OCI-LY3 (cell line): ENCODE measurements around the gene YPEL1.

Experiments used
- H2AFZ ChIP-seq: fragments of 200-600, 300-600 bp; shearing (Covaris generic); 2 replicates; pipeline ENCODE4 v1.6.0; 2014; ENCODE audit warnings: antibody characterized with exemption, low read depth, low read length
- H3K27ac ChIP-seq: fragments of 200-600, 300-600 bp; sonication (generic); 2 replicates; pipeline ENCODE4 v1.5.1; 2014; ENCODE audit warnings: mild to moderate bottlenecking, low read length, moderate library complexity, mixed read lengths
- H3K27me3 ChIP-seq: fragments of 200-600, 300-600 bp; sonication (generic); 2 replicates; pipeline ENCODE4 v1.6.1; 2014; ENCODE audit warnings: low read depth, low read length, mixed read lengths
- H3K36me3 ChIP-seq: fragments of 200-600, 300-600 bp; sonication (generic); replicated peaks from 2 replicates; pipeline ENCODE3; 2014; ENCODE audit warnings: low read depth, low read length, mixed read lengths
- H3K4me1 ChIP-seq: fragments of 300-600, 200-600 bp; sonication (generic); 2 replicates; pipeline ENCODE4 v1.6.1; 2014; ENCODE audit warnings: low read length, mixed read lengths
- H3K4me2 ChIP-seq: fragments of 200-600, 300-600 bp; sonication (generic); 2 replicates; pipeline ENCODE4 v1.6.1; 2014; ENCODE audit warnings: low read length, mixed read lengths
- H3K4me3 ChIP-seq: fragments of 300-600, 200-600 bp; sonication (generic); 2 replicates; pipeline ENCODE4 v1.5.1; 2014; ENCODE audit warnings: antibody characterized with exemption, mild to moderate bottlenecking, low read length, moderate library complexity
- H3K79me2 ChIP-seq: fragments of 300-600, 200-600 bp; shearing (Covaris generic); 2 replicates; pipeline ENCODE4 v1.6.1; 2014; ENCODE audit warnings: mild to moderate bottlenecking, low read length, mixed read lengths
- H3K9ac ChIP-seq: fragments of 300-600, 200-600 bp; shearing (Covaris generic); 2 replicates; pipeline ENCODE4 v1.6.0; 2014; ENCODE audit warnings: mild to moderate bottlenecking, low read length, moderate library complexity
- H3K9me3 ChIP-seq: fragments of 200-600, 300-600 bp; shearing (Covaris generic); 2 replicates; pipeline ENCODE4 v1.6.1; 2014; ENCODE audit warnings: low read length, mixed read lengths; ENCODE audit not compliant: insufficient read depth
- H4K20me1 ChIP-seq: fragments of 200-600, 300-600 bp; sonication (generic); 2 replicates; pipeline ENCODE4 v1.6.1; 2016; ENCODE audit warnings: low read length, mixed read lengths; ENCODE audit not compliant: insufficient read depth
- EZH2phosphoT487 ChIP-seq: fragments of 200-600 bp; shearing (Covaris generic); IDR thresholded peaks from 2 replicates; pipeline ENCODE4 v1.6.1; 2018; ENCODE audit warnings: antibody characterized with exemption, mixed run types, low read depth
- TF ChIP-seq, protein P1 (sequence below): fragments of 200-600, 300-600 bp; sonication (generic); IDR thresholded peaks from 2 replicates; pipeline ENCODE4 v1.5.1; 2014; ENCODE audit warnings: antibody characterized with exemption, low read length, low read depth

The YPEL1 gene

DNA sequence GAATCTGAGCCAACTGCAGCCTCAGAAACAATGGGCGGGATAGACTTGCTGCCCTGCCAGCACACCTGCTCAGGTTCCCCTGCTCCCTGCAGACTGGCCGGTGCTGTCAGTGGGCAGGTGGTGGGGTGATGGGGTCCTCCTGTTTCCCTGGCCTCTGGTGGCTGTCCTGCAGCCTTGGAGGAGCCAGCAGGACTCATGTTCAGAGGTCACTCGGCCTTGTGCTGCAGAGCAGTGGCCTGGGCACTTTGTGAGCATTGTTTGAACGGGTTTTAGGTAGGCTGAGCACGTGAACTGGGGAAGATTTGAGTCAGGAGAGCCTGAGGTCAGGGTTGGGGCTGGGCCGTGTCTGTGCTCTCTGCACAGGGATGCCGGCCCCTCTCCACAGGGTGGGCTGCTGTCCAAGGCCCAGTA is 52.2 kb downstream of the YPEL1 start:
- Histone ChIP-seq H2AFZ (no peak overlapping the region), H3K4me3 (no peak overlapping the region), H3K9me3 (no peaks in the 10 kb centered on the region), H3K4me1 (peaks cover 5% of the 10 kb centered on the region), H3K9ac (no peak overlapping the region), H3K27ac (no peak overlapping the region), H3K79me2 (no peaks in the 10 kb centered on the region), H3K4me2 (no peak overlapping the region), H4K20me1 (no peaks in the 10 kb centered on the region), H3K36me3 (peaks cover 23% of the 10 kb centered on the region), H3K27me3 (no peaks in the 10 kb centered on the region)
- TF ChIP-seq, protein P1, sequence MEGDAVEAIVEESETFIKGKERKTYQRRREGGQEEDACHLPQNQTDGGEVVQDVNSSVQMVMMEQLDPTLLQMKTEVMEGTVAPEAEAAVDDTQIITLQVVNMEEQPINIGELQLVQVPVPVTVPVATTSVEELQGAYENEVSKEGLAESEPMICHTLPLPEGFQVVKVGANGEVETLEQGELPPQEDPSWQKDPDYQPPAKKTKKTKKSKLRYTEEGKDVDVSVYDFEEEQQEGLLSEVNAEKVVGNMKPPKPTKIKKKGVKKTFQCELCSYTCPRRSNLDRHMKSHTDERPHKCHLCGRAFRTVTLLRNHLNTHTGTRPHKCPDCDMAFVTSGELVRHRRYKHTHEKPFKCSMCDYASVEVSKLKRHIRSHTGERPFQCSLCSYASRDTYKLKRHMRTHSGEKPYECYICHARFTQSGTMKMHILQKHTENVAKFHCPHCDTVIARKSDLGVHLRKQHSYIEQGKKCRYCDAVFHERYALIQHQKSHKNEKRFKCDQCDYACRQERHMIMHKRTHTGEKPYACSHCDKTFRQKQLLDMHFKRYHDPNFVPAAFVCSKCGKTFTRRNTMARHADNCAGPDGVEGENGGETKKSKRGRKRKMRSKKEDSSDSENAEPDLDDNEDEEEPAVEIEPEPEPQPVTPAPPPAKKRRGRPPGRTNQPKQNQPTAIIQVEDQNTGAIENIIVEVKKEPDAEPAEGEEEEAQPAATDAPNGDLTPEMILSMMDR = no peak

DNA sequence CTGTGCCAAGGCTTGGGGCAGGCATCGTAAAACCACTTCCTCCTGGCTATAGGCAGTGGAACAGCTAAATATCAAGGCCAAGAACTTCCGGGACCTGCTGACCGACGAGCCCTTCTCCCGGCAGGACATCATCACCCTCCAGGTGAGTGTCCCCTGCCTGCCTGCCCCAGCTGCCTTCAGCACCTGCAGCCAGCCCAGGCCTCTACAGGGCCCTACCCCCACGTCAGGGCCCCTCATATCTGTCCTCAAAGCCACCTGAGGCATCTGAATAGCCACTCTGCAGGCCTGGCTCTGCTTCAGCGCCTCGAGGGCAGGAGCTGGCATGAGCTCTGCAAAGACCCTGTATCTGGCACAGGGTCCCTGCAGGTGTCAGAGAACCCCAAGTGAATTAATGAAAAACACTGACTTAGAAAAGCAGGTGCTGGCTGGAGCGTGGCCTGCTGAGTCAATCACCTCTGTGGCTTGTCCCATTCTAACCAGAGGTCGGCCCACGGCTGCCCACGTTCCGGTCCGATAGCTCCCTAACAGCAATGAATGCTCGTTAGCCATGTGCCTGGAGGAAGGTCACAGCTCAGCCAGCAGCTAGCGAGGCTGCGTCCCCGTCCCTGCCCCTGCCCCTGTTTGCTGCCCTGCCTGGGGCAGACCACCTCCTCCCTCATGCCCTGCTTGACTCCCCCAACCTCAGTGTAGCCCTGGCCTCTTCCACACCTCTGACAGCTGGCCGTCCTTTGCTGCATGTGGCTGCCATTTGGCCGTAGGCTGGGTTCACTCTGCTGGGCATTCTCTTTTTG is 53.0 kb downstream of the YPEL1 start:
- no peak overlapping the region for H3K4me3 ChIP-seq
- H3K9me3 ChIP-seq = no peaks in the 10 kb centered on the region
- H3K27me3 ChIP-seq = no peaks in the 10 kb centered on the region
- peaks cover 26% of the 10 kb centered on the region for H3K36me3 ChIP-seq
- H2AFZ ChIP-seq = no peak overlapping the region
- no peak overlapping the region for H3K9ac ChIP-seq
- H4K20me1 ChIP-seq = no peaks in the 10 kb centered on the region
- no peaks in the 10 kb centered on the region for H3K4me1 ChIP-seq
- TF ChIP-seq, protein P1 = no peak
- TF ChIP-seq EZH2phosphoT487 = no peak
- no peak overlapping the region for H3K4me2 ChIP-seq
- H3K79me2 ChIP-seq = no peaks in the 10 kb centered on the region
- no peak overlapping the region for H3K27ac ChIP-seq

DNA sequence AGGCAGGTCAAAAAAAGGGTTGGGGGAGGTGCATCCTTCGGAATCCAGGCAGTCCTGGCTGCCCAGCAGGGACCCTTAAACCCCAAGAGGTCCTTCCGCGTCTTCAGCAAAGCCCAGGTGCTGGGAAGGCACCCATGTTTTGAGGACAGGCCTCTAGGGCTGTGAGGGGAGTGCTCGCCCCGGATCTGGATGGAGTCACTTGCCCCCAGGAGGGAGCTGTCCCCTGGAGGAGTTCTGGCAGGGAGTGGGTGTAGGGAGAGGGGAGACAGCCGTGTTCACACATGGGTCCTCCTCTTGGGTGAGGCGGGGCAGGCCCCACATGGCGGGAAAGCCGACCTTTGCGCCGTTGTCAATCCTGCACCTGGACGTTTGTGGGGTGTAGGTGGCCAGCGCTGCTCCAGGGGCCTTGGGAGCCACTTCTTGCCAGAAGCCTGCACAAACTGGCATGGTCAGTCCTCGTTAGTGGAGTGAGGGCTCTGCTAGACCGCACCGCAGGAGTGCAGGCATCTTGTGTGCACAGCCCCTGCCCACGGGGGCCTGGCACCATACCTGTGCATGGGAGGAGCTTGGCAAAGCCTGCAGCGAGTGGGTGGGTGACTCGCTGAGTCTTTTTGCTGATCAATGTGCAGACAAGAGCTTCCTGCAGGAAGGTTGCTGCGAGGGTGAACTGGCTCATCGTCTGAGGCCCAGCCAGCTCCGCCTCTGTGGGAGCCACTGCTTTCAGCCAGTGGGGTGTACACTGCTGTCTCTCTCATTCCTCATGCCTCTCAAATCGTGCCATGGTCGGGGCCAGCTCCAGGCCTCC is 53.8 kb downstream of the YPEL1 start:
- no peak overlapping the region for H3K4me2 ChIP-seq
- H3K4me1 ChIP-seq = no peaks in the 10 kb centered on the region
- no peaks in the 10 kb centered on the region for H3K79me2 ChIP-seq
- no peaks in the 10 kb centered on the region for H3K9me3 ChIP-seq
- H3K27me3 ChIP-seq = no peaks in the 10 kb centered on the region
- no peak overlapping the region for H3K9ac ChIP-seq
- H3K36me3 ChIP-seq = peaks cover 24% of the 10 kb centered on the region
- TF ChIP-seq, protein P1 = no peak
- no peak for TF ChIP-seq EZH2phosphoT487
- H3K4me3 ChIP-seq = no peak overlapping the region
- no peak overlapping the region for H2AFZ ChIP-seq
- H4K20me1 ChIP-seq = no peaks in the 10 kb centered on the region
- H3K27ac ChIP-seq = no peak overlapping the region

DNA sequence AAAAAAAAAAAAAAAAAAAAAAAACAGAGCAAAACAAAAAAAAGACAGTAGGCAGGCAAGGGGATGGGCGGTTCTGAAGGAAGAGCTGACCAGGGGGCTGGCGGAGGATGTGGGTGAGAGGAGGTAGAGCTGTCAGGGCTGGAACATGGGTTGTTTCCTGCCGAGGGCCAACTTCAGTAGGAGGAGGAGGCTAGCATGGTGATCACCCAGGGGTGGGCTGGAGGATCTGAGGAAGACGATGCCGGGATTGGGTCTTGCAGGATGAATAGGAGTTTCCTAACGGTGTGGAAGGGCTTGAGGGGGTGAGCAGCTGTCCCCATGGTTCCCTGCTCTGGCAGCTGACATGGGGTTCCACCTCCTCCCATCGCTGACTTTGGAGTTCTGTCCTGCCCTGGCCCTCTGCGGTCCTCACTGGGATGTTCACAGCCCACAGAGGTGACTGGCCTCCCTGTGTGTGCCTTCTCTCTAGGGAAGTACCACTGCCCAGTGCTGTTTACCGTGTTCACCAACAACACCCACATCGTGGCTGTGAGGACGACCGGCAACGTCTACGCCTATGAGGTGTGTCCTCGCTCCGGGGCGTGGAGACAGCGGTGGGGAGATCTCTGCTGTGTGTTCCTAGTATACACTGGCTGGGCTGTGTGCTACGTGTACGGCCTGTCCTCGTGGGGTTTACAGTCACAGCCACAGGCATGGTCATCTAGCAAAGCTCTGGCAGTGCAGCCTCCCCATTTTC is 54.6 kb downstream of the YPEL1 start:
- TF ChIP-seq EZH2phosphoT487 = no peak
- TF ChIP-seq, protein P1 = no peak
- peaks cover 22% of the 10 kb centered on the region for H3K36me3 ChIP-seq
- H3K27me3 ChIP-seq = no peaks in the 10 kb centered on the region
- H3K9ac ChIP-seq = no peak overlapping the region
- no peak overlapping the region for H2AFZ ChIP-seq
- H3K4me3 ChIP-seq = no peak overlapping the region
- no peaks in the 10 kb centered on the region for H3K9me3 ChIP-seq
- no peak overlapping the region for H3K4me2 ChIP-seq
- H3K4me1 ChIP-seq = no peaks in the 10 kb centered on the region
- H3K79me2 ChIP-seq = no peaks in the 10 kb centered on the region
- no peaks in the 10 kb centered on the region for H4K20me1 ChIP-seq
- H3K27ac ChIP-seq = no peak overlapping the region
